Diencephalon (tissue), 1 donor: Measurements from ENCODE around the gene PDIA5. TPM values are rescaled to one million over a fixed set of nuclear protein-coding genes. Genes with fewer than 3 reads are reported as not detected.

Source experiments
- total RNA-seq: library from RNA; depleted of rRNA; stranded (reverse); fragments of >200 nt; gene quantifications from one replicate; pipeline ENCODE4 v1.2.3, GENCODE V29; 2014

Gene PDIA5
- 6.7 TPM for total RNA-seq

DNA sequence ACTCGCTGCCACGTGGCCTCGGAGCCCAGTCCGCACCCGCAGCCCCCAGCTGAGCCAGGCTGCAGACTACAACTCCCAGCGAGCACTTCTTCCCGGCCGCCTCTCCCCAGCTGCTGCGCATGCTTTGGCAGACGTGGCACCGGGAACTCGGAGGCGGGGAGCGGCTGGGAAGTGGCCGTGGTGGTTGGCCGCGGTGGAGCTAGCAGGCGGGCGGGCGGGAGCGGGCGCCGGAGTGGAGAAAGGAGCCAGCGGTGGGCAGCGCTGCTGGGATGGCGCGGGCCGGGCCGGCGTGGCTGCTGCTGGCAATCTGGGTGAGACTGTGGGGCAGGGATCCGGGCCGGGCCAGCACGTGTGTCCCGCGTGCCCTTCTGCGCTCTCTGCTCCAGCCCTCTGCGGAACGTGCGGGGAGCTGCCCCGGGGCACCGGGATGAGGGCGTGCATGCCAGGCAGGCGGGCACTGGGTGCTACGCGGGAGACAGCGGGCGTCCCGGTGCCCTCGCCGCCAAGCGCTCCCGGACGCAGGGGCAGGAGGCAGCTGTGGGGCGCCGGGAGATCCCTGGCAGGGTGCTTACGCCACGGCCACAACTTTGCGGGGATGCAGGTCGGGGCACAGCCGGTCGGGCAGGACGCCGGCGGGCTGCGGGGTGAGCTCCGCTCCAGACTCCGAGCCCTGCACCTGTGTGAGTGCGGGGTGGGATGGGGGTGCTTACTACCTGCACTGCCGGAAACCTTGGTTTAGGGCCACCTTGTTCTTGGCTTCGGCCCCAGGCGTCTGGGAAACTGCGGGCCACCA, at the start of gene PDIA5:
Gene PDIA5 (plus strand): TSS at position 130 of the 793 bp plus-strand sequence. CDS start 140 bp downstream, at position 270.

DNA sequence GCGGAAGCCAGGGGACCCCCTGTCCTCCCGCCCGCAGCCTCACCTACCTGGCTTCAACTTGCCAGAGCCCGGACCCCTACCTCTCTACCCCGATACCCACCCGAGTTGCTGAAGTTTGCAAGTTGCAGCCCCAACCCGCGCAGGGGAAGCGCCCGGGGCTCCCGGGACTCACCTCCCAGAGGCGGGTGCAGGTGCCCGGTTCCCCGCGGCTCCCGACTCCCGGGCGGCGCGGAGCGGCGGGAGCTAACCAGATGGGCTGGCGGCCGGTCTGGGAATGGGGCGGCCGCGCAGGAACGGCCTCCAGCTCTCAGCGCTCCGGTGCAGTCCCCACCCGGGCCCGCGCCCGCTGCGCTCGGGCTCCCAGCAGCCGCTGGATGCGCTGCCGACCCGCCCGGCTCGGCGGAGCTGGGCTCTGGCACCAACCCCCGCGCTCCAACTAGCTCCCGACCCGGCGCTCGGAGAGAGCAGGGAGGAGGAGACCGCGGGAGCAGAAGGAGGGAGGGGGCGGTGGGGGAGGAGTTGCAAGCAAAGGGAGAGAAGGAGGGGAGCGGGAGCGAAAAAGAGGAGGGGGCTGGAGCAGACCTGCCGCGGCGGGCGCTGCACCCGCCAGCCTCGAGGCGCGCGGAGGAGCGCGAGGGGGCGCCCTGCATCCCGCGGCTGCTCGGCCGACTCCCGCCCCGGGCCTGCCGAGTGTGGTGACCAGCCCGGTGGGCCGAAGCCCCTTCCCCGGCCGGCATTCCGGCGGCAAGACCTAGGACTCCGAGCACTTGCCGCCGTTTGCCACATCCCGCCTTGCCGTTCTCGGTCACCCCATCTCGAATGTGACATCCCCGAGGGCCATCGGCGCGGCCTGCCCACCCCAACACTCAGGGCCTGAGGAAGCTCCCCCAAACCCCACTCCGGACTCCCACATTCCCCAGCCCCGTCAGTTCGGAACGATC, 39.3 kb upstream of the PDIA5 start, which contains the start of gene SEMA5B:
Gene SEMA5B (minus strand): TSS at position 472 of the 941 bp plus-strand sequence. CDS start 66,500 bp downstream, outside the sequence.

DNA sequence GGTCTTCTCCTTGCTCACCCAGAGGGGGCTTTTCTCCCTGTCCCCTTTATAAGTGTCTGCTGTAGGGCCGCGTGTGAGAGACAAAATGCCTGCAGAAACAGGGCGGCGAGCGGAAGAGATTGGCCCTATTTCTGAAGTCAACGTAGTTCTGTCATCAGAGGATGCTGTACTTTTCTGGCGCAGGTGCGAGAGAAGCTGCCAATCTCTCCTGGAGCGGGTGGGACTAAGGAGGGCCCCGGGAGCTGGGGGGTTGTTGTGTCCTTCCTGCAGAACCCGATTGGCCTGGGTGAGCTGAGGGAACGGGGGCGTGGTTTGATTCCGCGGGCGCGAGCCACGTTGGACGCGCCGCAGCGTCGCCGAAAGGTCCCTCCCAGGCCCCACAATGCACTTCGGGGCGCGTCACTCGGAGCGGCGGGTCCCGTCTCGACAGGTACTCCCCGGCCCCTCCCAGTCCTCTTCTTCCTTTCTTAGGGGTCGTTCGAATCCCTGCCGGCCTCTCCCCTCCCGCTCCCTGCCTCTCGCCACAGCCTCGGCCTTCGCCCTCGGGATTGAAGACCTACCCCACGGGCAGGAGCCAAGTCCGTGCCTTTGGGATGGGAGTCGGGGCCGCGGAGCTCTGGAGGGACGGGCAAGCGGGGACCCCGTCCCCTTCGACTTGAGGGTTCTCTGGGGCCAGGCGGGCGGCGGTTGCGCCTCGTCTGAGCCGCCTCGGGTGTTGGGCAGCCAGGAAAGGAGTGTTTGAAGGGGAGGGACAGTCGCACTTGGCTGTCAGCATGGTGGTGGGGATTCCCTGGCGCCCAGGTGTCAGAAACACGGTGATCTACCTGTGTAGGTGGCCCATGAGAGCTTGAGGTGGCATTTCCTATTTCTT, 135.0 kb downstream of the PDIA5 start, which contains the start of gene SEC22A:
Gene SEC22A (plus strand): TSS at position 387 of the 871 bp plus-strand sequence. CDS start 7,275 bp downstream, outside the sequence.

Other genes starting within 250 kb of the PDIA5 start
- 17.8 TPM for gene SEMA5B, start 39.3 kb upstream of the PDIA5 start, total RNA-seq
- gene SEC22A, start 134.9 kb downstream of the PDIA5 start, total RNA-seq = 52.1 TPM